Erythroblast (primary cell): ENCODE measurements around the gene MYH16.
"Not testable (repeated sequence)": the region's sequence is repeated elsewhere in the genome, so short reads cannot be mapped to it uniquely, and the experiment has no call there.

Experiments used
- DNase-seq, 2 experiments: peaks; one replicate each; lab custom pipeline; 2025; lab: John Stamatoyannopoulos, UW
- GATA1 ChIP-seq: IDR thresholded peaks from 2 replicates; pipeline ENCODE4 v1.6.1; 2011; ENCODE audit warnings: low read depth, mild to moderate bottlenecking, control low read depth, low read length, moderate library complexity
- POLR2A ChIP-seq: IDR thresholded peaks from 2 replicates; pipeline ENCODE4 v1.6.1; 2011; ENCODE audit warnings: mild to moderate bottlenecking, low read length

The MYH16 gene

DNA sequence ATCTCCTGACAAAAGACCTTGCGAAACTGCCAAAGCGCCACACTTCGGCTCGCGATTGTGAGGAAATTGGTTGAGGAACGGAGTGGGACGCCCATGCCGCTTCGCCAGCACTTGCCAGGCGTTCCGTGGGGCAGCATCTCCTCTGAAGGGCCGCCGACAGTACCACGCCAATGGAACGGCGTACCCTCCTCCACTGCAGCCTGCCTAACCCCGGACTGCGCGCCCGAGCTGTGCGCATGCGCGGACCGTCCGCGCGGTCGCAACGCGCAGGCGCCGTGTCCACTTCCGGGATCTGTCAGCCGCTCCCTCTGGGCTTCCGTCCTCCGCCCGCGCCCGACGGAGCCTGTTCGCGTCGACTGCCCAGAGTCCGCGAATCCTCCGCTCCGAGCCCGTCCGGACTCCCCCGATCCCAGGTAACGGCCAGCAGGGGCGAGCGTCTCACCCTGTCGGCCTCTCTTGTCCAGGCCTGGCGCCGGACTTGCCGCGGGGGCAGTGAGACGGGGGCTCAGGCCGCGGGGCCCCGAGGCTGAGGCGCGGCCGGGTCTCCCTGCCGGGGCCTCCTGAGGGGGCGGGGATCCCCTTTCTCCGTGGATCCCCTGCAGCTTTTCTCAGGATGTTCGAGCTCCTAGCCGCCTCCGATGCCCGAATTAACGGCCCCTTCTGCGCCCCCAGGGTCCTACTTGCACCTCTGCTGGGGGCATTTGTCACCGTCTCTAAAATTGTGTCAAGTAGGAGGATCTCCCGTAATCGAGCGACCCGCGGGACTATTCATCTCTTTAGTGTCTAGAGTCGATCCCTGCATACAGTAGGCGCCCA lies 53.2 kb downstream of the MYH16 start, which contains the start of gene ARPC1A:
Gene ARPC1A, plus strand, starts transcription at position 307 of the 816 bp plus-strand sequence. CDS start 7,456 bp downstream, outside the sequence.
- peak; percentile 95 to 97 for DNase-seq
- peak; percentile 96 for TF ChIP-seq POLR2A
- TF ChIP-seq GATA1, result no peak

- peak; percentile 40 to 59 for DNase-seq
- TF ChIP-seq GATA1, result no peak
Observed at GRCh38 chr7:99326408-99326782, 53.8 kb downstream of the MYH16 start.

DNA sequence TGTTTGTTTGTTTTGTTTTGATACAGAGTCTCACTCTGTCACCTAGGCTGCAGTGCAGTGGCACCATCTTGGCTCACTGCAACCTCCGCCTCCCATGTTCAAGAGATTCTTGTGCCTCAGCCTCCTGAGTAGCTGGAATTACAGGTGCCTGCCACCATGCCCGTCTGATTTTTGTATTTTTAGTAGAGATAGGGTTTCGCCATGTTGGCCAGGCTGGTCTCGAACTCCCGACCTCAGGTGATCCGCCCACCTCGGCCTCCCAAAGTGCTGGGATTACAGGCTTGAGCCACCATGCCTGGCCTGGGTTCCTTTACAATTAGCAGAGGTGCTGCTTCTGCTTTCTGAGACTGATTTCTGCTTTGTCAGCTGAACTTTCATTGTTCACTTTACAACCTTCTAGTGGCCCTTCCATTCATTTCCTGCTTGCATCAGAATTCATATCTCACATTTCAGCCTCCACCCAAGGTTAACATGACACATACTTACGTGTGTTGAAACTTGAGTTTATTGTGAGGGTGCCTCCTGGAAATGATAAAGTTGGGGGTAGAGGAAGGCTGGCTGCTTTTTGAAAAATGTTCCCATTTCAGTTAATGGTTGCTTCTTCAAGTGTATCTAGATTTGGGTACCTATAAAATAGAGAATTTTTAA lies 57.8 kb downstream of the MYH16 start:
- peak; percentile 35 for TF ChIP-seq POLR2A
- peak; percentile 84 to 88 for DNase-seq

DNA sequence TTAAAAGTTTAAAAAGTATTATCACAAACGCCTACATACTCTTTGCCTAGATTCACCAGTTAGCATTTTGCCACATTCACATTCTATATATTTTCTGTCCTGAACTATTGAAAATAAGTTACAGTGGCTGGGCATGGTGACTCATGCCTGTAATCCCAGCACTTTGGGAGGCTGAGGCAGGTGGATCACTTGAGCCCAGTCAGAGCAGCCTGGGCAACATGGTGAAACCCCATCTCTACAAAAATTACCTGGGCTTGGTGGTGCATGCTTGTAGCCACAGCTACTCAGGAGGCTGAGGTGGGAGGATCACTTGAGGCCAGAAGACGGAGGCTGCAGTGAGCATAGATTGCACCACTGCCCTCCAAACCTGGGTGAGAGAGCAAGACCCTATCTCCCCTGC lies 58.4 kb downstream of the MYH16 start:
- TF ChIP-seq POLR2A (no peak), GATA1 (no peak)
- DNase-seq, result peak in 1 of 2 experiments; percentile 64

GRCh38 chr7:99339595-99339994 lies 67.0 kb downstream of the MYH16 start:
- no peak for DNase-seq
- no peak for TF ChIP-seq POLR2A

DNA sequence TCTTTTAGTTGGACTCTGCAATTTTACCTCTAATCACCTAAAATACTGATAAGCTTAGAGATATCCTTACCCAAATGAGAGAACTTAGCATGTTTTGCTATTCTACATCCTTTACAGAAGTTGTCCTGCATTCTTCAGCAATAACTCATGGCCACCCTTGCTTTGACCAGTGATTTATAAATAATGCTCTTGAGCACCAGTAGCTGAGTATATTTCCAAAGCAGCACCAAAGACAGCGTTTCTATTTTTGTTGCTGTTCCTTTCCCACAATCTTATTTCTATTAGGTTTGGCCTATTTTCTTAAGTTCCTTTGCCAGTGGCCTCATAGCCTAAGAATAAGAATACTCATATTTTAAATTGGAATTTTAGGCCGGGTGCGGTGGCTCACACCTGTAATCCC lies 68.0 kb downstream of the MYH16 start:
- no peak for DNase-seq
- TF ChIP-seq GATA1, result no peak
- TF ChIP-seq POLR2A, result no peak

DNA sequence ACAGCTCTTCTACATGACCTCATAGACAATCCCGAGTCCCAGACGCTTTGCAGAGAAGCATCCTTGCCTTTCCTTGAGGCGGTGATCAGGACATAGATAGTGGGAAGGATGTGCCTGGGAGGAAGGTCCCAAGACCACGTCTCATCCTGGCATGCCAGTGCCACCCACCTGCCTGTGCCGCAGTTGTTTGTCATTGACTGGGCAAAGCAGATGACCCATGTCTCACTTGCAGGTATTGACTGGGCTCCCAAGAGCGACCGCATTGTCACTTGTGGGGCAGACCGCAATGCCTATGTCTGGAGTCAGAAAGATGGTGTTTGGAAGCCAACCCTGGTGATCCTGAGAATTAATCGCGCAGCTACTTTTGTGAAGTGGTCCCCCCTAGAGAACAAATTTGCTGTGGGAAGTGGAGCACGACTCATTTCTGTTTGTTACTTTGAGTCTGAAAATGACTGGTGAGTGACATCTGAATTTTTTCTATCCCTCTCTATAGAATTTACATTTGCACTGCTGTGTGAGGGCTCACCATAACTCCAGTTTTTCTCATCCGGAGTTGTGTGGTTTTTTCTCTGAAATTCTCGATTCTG lies 71.5 kb downstream of the MYH16 start:
- TF ChIP-seq GATA1, result no peak
- TF ChIP-seq POLR2A, result no peak
- no peak for DNase-seq

GRCh38 chr7:99350641-99351040 lies 78.0 kb downstream of the MYH16 start:
- DNase-seq, result not testable (repeated sequence)

- no peak for DNase-seq
Observed at GRCh38 chr7:99352247-99352646, 79.6 kb downstream of the MYH16 start.

GRCh38 chr7:99355098-99355497 lies 82.5 kb downstream of the MYH16 start:
- TF ChIP-seq POLR2A, result no peak
- TF ChIP-seq GATA1, result no peak
- no peak for DNase-seq

More at GRCh38 chr7:99352247-99352646, 79.6 kb downstream of the MYH16 start:
- no peak for TF ChIP-seq GATA1
- no peak for TF ChIP-seq POLR2A

- DNase-seq, result no peak
- TF ChIP-seq POLR2A (no peak), GATA1 (no peak)
Observed at GRCh38 chr7:99357701-99358490, 85.3 kb downstream of the MYH16 start.

GRCh38 chr7:99358521-99358920 lies 85.9 kb downstream of the MYH16 start:
- not testable (repeated sequence) for DNase-seq

DNA sequence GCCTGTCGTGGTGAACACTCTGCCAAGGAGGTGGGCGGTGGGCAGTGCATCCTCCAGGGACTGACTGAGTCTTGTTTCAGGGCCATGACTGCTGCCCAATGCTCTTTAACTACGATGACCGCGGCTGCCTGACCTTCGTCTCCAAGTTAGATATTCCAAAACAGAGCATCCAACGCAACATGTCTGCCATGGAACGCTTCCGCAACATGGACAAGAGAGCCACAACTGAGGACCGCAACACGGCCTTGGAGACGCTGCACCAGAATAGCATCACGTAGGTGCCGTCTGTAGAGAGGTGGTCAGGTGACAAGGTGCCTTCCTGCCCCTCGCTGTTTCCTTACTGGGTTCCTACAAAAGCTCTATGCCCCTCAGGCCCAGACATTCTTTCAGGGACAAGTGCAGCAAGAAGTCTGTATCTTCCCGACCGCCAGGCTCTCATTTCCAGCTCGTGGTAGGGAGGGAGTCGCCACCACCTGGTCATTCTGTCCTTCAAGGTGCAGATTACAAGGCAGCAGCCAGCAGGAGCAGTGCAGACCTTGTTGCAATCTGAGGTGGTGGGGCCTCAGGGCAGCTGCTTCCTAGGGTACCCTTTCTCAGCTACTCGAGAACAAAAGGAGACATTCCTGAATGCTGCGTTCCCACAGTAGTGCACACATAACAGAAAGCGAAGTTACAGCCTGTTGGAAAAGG lies 87.0 kb downstream of the MYH16 start:
- no peak for DNase-seq
- TF ChIP-seq POLR2A (no peak), GATA1 (no peak)
